Heart left ventricle (tissue), 16 donors: ENCODE measurements around the gene TRMT61A. TPM values are rescaled to one million over a fixed set of nuclear protein-coding genes. Genes with fewer than 3 reads are reported as not detected.
A peak's percentile ranks its signal among the peaks of the same experiment; 100 is the strongest.

Source experiments
- ATAC-seq, 4 donors: fragments of 200-7000 bp; cut with Tn5 transposase; one replicate each; pipeline ENCODE4 v1.9.1; 2020 to 2022; ENCODE audit warnings: moderate library complexity in 4 of 4, mild to moderate bottlenecking in 3 of 4, moderate number of reproducible peaks in 1 of 4
- DNase-seq, 5 donors: peaks; one replicate each; pipeline ENCODE4 v3.0.0-alpha.2; 2020
- H3K27ac ChIP-seq, 12 donors: fragments of 200-600 bp; sonication (generic) in 4 of 12; one replicate each; pipeline versions ENCODE4 v1.5.0 to v1.8.0; 2016 to 2022; ENCODE audit warnings: mild to moderate bottlenecking in 2 of 12
- H3K27me3 ChIP-seq, 9 donors: fragments of 200-600 bp; sonication (generic) in 2 of 9; one replicate each; pipeline versions ENCODE4 v1.5.1 to v1.8.0; 2016 to 2022; ENCODE audit warnings: mild to moderate bottlenecking in 3 of 9
- H3K36me3 ChIP-seq, 9 donors: fragments of 200-600 bp; sonication (generic) in 2 of 9; one replicate each; pipeline versions ENCODE4 v1.5.0 to v1.8.0; 2018 to 2022; ENCODE audit warnings: mild to moderate bottlenecking in 2 of 9
- H3K4me1 ChIP-seq, 12 donors: fragments of 200-600 bp; sonication (generic) in 4 of 12; one replicate each; pipeline versions ENCODE4 v1.5.0 to v1.8.0; 2016 to 2022; ENCODE audit warnings: mild to moderate bottlenecking in 3 of 12
- H3K4me3 ChIP-seq, 12 donors: fragments of 200-600 bp; sonication (generic) in 4 of 12; one replicate each; pipeline versions ENCODE4 v1.5.0 to v1.8.0; 2017 to 2022; ENCODE audit warnings: mild to moderate bottlenecking in 9 of 12, moderate library complexity in 4 of 12
- H3K9me3 ChIP-seq, 12 donors: fragments of 200-600 bp; sonication (generic) in 4 of 12; one replicate each; pipeline versions ENCODE4 v1.5.0 to v1.8.0; 2016 to 2022; ENCODE audit warnings: mild to moderate bottlenecking in 1 of 12
- POLR2A ChIP-seq, 2 donors: fragments of 450-650 bp; IDR thresholded peaks; one replicate each; pipeline ENCODE4 v1.6.1; 2017; ENCODE audit warnings: antibody characterized with exemption in 2 of 2, mild to moderate bottlenecking in 2 of 2, moderate library complexity in 2 of 2
- WGBS, 4 donors: extraction: QIAGEN DNeasy Blood & Tissue Kit in 2 of 4; methylation state at CpG; one replicate each; pipeline versions ENCODE4 v1.1.5 to v1.1.7; 2013 to 2018; 5-methylcytosine and 5-hydroxymethylcytosine counted together
- intact Hi-C, 10 donors: fragments of 100-400 bp; cut with DNase I; formaldehyde crosslinking; loops; one replicate each; pipeline versions ENCODE4 v1.11.1 to v1.14.2; 2022
- polyA plus RNA-seq, 2 donors: library from polyadenylated mRNA; stranded (reverse); fragments of 200-250 nt; gene quantifications; one replicate each; pipeline ENCODE4 v1.2.3, GENCODE V29; 2013
- total RNA-seq, 9 donors: library from RNA; depleted of rRNA in 2 of 9; stranded (reverse); fragments of >200 nt in 2 of 9; fragmentation: NEBNext Ultra II Directional in 3 of 9; extraction: Animal tissue kit (Norgen Biotek cat#: 25700) in 3 of 9; gene quantifications; one replicate each; pipeline versions ENCODE4 v1.1.0 to v1.2.4, GENCODE V29; 2016 to 2023
- TF ChIP-seq, protein P1 (sequence below), 12 donors: fragments of 200-600 bp; sonication (generic) in 4 of 12; IDR thresholded peaks; one replicate each; pipeline versions ENCODE4 v1.5.0 to v1.8.0; 2018 to 2022; ENCODE audit warnings: antibody characterized with exemption in 12 of 12, mild to moderate bottlenecking in 5 of 12
- donor health status: ischemic (EF 13 %, LVEDD 7.1; RV severe dilation, severe dysfunction).
- donor health status: healthy with polysubstance abuse.
- donor health status: DM: no; HTN: yes; CAD: no.
- donor health status: DM: no; HTN: no; CAD: no.
- donor health status: ischemic (EF 25% LVEDD 6.9; RV normal size, moderate dysfunction).
- donor health status: ischemic (EF 25% LVEDD 5.7; RV mildly dilated, moderate dysfunction).
- donor health status: healthy.
- donor health status: DM: yes; HTN: yes; CAD: no.
- donor health status: ischemic (EF 35%, LVEDD 5.7; RV mildly dilated, moderate dysfunction).
- donor health status: nonischemic (EF 11% LVEDD 7.7; RV severe dilation, severe dysfunction).
- donor health status: DM: yes; HTN: yes; CAD: no.
- donor health status: PGD.
- donor health status: ischemic (EF 29% LVEDD 5.4; RV normal size, mild dysfunction).
- donor health status: nonischemic (EF 23%, LVEDD 6.1; RV moderate dilation, normal function).

TRMT61A gene
- total and polyA plus RNA-seq, 11 donors: 3.2 to 15.9 (median 5.2) TPM

DNA sequence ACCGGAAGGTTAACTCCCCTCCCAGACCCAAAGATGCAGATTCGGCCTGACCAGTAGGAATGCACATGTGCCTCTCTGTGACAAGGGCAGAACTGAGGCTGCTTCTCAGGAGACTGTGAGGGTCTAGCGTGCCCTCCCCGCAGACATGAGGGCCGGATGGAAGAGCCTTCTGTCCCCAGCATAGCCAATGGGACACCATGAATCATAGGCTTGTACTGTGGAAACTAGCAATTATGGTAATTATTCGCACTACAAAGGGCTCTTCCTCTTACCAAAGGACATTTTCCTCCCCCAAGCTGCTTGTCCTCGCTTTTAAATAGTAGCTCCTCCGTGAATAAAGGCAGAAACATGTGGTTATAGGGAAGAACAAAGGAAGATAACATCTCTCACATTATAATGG lies 40.0 kb downstream of the TRMT61A start:
- Histone ChIP-seq H3K36me3 (peaks cover 0 to 30% (median 13%) of the 10 kb centered on the region in 9 donors), H3K4me3 (no peak overlapping the region), H3K4me1 (peaks cover 0 to 50% (median 22%) of the 10 kb centered on the region in 12 donors), H3K9me3 (no peaks in the 10 kb centered on the region), H3K27ac (peak overlapping the region in 1 of 12 donors; percentile 20), H3K27me3 (no peaks in the 10 kb centered on the region)
- intact Hi-C loops: loop anchor here in 1 of 10 donors (10.0 kb wide), 1 partner anchor 146 kb away; the partner anchor contains the start of genes XRCC3 and ZFYVE21
- DNase-seq: no peak
- no peak for ATAC-seq
- no peak for TF ChIP-seq POLR2A (IDR thresholded peaks at IDR 0.05)
- 61 to 74% (median 66%) methylated on average over 8 of the region's 8 CpGs for WGBS, 4 donors

GRCh38 chr14:103569408-103569807 lies 40.4 kb downstream of the TRMT61A start:
- no peak overlapping the region for H3K4me3 ChIP-seq

GRCh38 chr14:103574104-103574503 lies 45.1 kb downstream of the TRMT61A start:
- Histone ChIP-seq H3K4me3 (no peak overlapping the region), H3K27ac (peak overlapping the region in 5 of 12 donors; percentile 9 to 59 (median 32)), H3K4me1 (peaks cover 3 to 50% (median 23%) of the 10 kb centered on the region in 12 donors), H3K9me3 (no peaks in the 10 kb centered on the region), H3K36me3 (peaks cover 0 to 57% (median 44%) of the 10 kb centered on the region in 9 donors), H3K27me3 (no peaks in the 10 kb centered on the region)
- DNase-seq (no peak), ATAC-seq (peak in 2 of 4 donors; percentile 38 to 44)
- no peak for TF ChIP-seq POLR2A (IDR thresholded peaks at IDR 0.05)
- TF ChIP-seq, protein P1, sequence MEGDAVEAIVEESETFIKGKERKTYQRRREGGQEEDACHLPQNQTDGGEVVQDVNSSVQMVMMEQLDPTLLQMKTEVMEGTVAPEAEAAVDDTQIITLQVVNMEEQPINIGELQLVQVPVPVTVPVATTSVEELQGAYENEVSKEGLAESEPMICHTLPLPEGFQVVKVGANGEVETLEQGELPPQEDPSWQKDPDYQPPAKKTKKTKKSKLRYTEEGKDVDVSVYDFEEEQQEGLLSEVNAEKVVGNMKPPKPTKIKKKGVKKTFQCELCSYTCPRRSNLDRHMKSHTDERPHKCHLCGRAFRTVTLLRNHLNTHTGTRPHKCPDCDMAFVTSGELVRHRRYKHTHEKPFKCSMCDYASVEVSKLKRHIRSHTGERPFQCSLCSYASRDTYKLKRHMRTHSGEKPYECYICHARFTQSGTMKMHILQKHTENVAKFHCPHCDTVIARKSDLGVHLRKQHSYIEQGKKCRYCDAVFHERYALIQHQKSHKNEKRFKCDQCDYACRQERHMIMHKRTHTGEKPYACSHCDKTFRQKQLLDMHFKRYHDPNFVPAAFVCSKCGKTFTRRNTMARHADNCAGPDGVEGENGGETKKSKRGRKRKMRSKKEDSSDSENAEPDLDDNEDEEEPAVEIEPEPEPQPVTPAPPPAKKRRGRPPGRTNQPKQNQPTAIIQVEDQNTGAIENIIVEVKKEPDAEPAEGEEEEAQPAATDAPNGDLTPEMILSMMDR (IDR thresholded peaks at IDR 0.05): no peak
- 55 to 69% (median 66%) methylated on average over 6 of the region's 6 CpGs for WGBS, 4 donors
- intact Hi-C loops: loop anchor here in 8 of 10 donors (5.0 to 10.0 kb wide), 10 partner anchors 51 to 411 kb away; partner anchors contain the start of genes KLC1 (in 2 of the 8), XRCC3 (in 2 of the 8) and ZFYVE21 (in 2 of the 8)

More at GRCh38 chr14:103569408-103569807, 40.4 kb downstream of the TRMT61A start:
- intact Hi-C loops: loop anchor here in 1 of 10 donors (10.0 kb wide), 1 partner anchor 145 kb away; the partner anchor contains the start of genes XRCC3 and ZFYVE21
- Histone ChIP-seq H3K9me3 (no peaks in the 10 kb centered on the region), H3K27me3 (no peaks in the 10 kb centered on the region), H3K4me1 (peaks cover 0 to 48% (median 20%) of the 10 kb centered on the region in 12 donors), H3K36me3 (peaks cover 0 to 35% (median 17%) of the 10 kb centered on the region in 9 donors), H3K27ac (no peak overlapping the region)
- whole genome bisulfite sequencing, 4 donors: 64 to 80% (median 67%) methylated on average over 11 of the region's 11 CpGs
- TF ChIP-seq POLR2A (IDR thresholded peaks at IDR 0.05): no peak
- TF ChIP-seq, protein P1 (IDR thresholded peaks at IDR 0.05): no peak
- DNase-seq: no peak
- ATAC-seq: no peak

DNA sequence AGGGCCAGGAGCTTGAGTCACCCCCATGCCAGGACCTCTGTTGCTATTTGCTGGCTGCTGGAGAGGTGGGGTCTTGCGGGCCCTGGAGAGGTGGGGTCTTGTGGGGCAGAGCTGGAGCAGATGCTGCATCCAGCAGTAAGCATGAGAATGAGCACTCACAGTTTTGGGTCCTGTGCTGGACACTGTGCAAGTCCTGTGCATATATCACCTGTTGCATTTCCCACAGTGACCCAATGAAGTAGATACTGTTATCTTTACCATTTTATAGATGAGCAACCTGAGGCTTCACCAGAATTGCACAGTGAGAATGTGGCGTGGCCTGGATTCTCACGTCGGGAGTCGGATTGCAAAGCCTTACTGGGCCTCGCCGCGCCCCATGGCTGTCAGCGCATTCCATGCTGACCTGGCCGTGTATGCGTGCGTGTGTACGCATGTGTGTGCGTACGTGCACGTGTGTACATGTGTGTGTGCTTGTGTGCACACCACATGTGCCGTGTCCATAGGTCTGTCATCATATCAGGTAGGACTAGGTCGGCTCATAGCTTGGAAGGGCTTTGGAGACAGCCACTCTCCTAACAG lies 45.8 kb downstream of the TRMT61A start:
- H3K9me3 ChIP-seq: no peaks in the 10 kb centered on the region
- H3K27ac ChIP-seq: peak overlapping the region in 2 of 12 donors; percentile 32 to 76
- H3K4me3 ChIP-seq: no peak overlapping the region
- ATAC-seq: no peak
- intact Hi-C loops: loop anchor here in 8 of 10 donors (5.0 to 10.0 kb wide), 11 partner anchors 50 to 410 kb away; partner anchors contain the start of genes KLC1 (in 4 of the 8), XRCC3 (in 2 of the 8) and ZFYVE21 (in 2 of the 8)
- no peak for DNase-seq
- 87 to 96% (median 93%) methylated on average over 11 to 18 of the region's 18 CpGs for WGBS, 4 donors
- no peaks in the 10 kb centered on the region for H3K27me3 ChIP-seq
- peaks cover 0 to 60% (median 49%) of the 10 kb centered on the region in 9 donors for H3K36me3 ChIP-seq
- peaks cover 3 to 49% (median 20%) of the 10 kb centered on the region in 12 donors for H3K4me1 ChIP-seq
- TF ChIP-seq, protein P1 (IDR thresholded peaks at IDR 0.05): no peak
